HEK293 (cell line): ENCODE measurements around the gene CLIC4.
"Not testable (repeated sequence)": the region's sequence is repeated elsewhere in the genome, so short reads cannot be mapped to it uniquely, and the experiment has no call there.

ENCODE experiments used
- CTCF ChIA-PET: fragments of 350-600 bp; formaldehyde crosslinking; extraction: SDS; loops from one replicate; lab custom pipeline; 2021; ENCODE audit warnings: antibody characterized with exemption; lab: Yijun Ruan, JAX
- POLR2A ChIA-PET: fragments of 300-600 bp; formaldehyde crosslinking; extraction: SDS; loops from one replicate; lab custom pipeline; 2020; ENCODE audit warnings: antibody characterized with exemption, inconsistent platforms; lab: Yijun Ruan, JAX
- H3K27ac ChIP-seq: fragments of 200-500 bp; sonication (Bioruptor generic); 2 replicates; pipeline ENCODE4 v1.5.1; 2014; ENCODE audit warnings: low read depth, low read length, control low read depth, inconsistent platforms; ENCODE audit errors: extremely low read depth
- H3K36me3 ChIP-seq, 2 experiments: fragments of 200-500 bp in 1 of 2; sonication (Bioruptor generic) in 1 of 2; 1 replicate in 1 of 2; 2 replicates in 1 of 2; pipeline ENCODE4 v1.5.1; 2014 to 2017; ENCODE audit warnings: inconsistent platforms in 2 of 2, low read length in 2 of 2; ENCODE audit not compliant: control insufficient read depth in 2 of 2, insufficient read depth in 1 of 2
- H3K4me1 ChIP-seq: fragments of 200-500 bp; sonication (Bioruptor generic); 2 replicates; pipeline ENCODE4 v1.5.1; 2014; ENCODE audit warnings: mild to moderate bottlenecking, low read length, inconsistent platforms; ENCODE audit not compliant: control insufficient read depth, insufficient read depth
- H3K4me3 ChIP-seq: 2 replicates; pipeline ENCODE4 v1.5.1; 2011; ENCODE audit warnings: low read depth, mild to moderate bottlenecking, control low read depth, low read length, moderate library complexity
- H3K9me3 ChIP-seq: fragments of 200-500 bp; sonication (Bioruptor generic); 2 replicates; pipeline ENCODE4 v1.5.1; 2014; ENCODE audit warnings: low read depth, low read length, inconsistent platforms; ENCODE audit not compliant: control insufficient read depth, insufficient read depth
- FEZF1 ChIP-seq: fragments of 450-650 bp; formaldehyde crosslinking; IDR thresholded peaks from 2 replicates; pipeline ENCODE4 v1.5.1; 2016; ENCODE audit warnings: missing biosample characterization, missing genetic modification characterization
- HOXA7 ChIP-seq: sonication (generic); formaldehyde crosslinking; IDR thresholded peaks from 2 replicates; pipeline ENCODE4 v1.8.1; 2022; ENCODE audit warnings: missing genetic modification reagents, borderline replicate concordance
- KLF1 ChIP-seq: fragments of 450-650 bp; formaldehyde crosslinking; IDR thresholded peaks from 2 replicates; pipeline ENCODE4 v1.5.1; 2016; ENCODE audit warnings: missing biosample characterization, missing genetic modification characterization
- KLF17 ChIP-seq: fragments of 450-650 bp; formaldehyde crosslinking; IDR thresholded peaks from 2 replicates; pipeline ENCODE4 v1.5.1; 2016; ENCODE audit warnings: missing biosample characterization, missing genetic modification characterization
- KLF8 ChIP-seq: fragments of 450-650 bp; formaldehyde crosslinking; IDR thresholded peaks from 2 replicates; pipeline ENCODE4 v1.5.1; 2016; ENCODE audit warnings: missing biosample characterization, missing genetic modification characterization
- PRDM10 ChIP-seq: fragments of 450-650 bp; formaldehyde crosslinking; IDR thresholded peaks from 2 replicates; pipeline ENCODE4 v1.5.1; 2016; ENCODE audit warnings: missing biosample characterization, missing genetic modification characterization
- REPIN1 ChIP-seq: fragments of 450-650 bp; formaldehyde crosslinking; IDR thresholded peaks from 2 replicates; pipeline ENCODE4 v1.5.1; 2017; ENCODE audit warnings: missing biosample characterization, missing genetic modification characterization, low read depth
- WT1 ChIP-seq: fragments of 450-650 bp; formaldehyde crosslinking; IDR thresholded peaks from 2 replicates; pipeline ENCODE4 v1.5.1; 2016; ENCODE audit warnings: missing biosample characterization, missing genetic modification characterization
- YY1 ChIP-seq: fragments of 450-650 bp; formaldehyde crosslinking; IDR thresholded peaks from 2 replicates; pipeline ENCODE4 v1.5.1; 2018; ENCODE audit warnings: missing biosample characterization, missing genetic modification characterization
- ZBTB17 ChIP-seq: fragments of 450-650 bp; formaldehyde crosslinking; IDR thresholded peaks from 2 replicates; pipeline ENCODE4 v1.5.1; 2016; ENCODE audit warnings: missing biosample characterization, missing genetic modification characterization
- ZBTB48 ChIP-seq: fragments of 450-650 bp; formaldehyde crosslinking; IDR thresholded peaks from 2 replicates; pipeline ENCODE4 v1.5.1; 2016; ENCODE audit warnings: missing biosample characterization, missing genetic modification characterization
- ZNF112 ChIP-seq: fragments of 450-650 bp; formaldehyde crosslinking; IDR thresholded peaks from 2 replicates; pipeline ENCODE4 v1.5.0; 2017; ENCODE audit warnings: missing biosample characterization, missing genetic modification characterization
- ZNF121 ChIP-seq: fragments of 450-650 bp; formaldehyde crosslinking; IDR thresholded peaks from 2 replicates; pipeline ENCODE4 v1.5.1; 2016; ENCODE audit warnings: missing biosample characterization, missing genetic modification characterization
- ZNF184 ChIP-seq: fragments of 450-650 bp; IDR thresholded peaks from 2 replicates; pipeline ENCODE4 v1.5.1; 2018; ENCODE audit warnings: missing biosample characterization, mild to moderate bottlenecking, missing genetic modification characterization
- ZNF211 ChIP-seq: fragments of 450-650 bp; formaldehyde crosslinking; IDR thresholded peaks from 2 replicates; pipeline ENCODE4 v1.5.1; 2016; ENCODE audit warnings: low read depth, missing biosample characterization, missing genetic modification characterization
- ZNF274 ChIP-seq, 2 experiments: fragments of 200-500 bp in 1 of 2; fragments of 450-650 bp in 1 of 2; sonication (Bioruptor generic) in 1 of 2; formaldehyde crosslinking in 1 of 2; IDR thresholded peaks; 2 replicates each; pipeline versions ENCODE4 v1.5.1 to v1.6.1; 2014 to 2016; ENCODE audit warnings: borderline replicate concordance in 1 of 2, inconsistent platforms in 1 of 2, low read length in 1 of 2, missing biosample characterization in 1 of 2, missing genetic modification characterization in 1 of 2
- ZNF391 ChIP-seq: fragments of 450-650 bp; formaldehyde crosslinking; IDR thresholded peaks from 2 replicates; pipeline ENCODE4 v1.5.1; 2016; ENCODE audit warnings: low read depth, missing biosample characterization, missing genetic modification characterization, borderline replicate concordance
- ZNF394 ChIP-seq: fragments of 450-650 bp; formaldehyde crosslinking; IDR thresholded peaks from 2 replicates; pipeline ENCODE4 v1.5.1; 2016; ENCODE audit warnings: missing biosample characterization, missing genetic modification characterization, mild to moderate bottlenecking, moderate library complexity, borderline replicate concordance
- ZNF426 ChIP-seq: fragments of 450-650 bp; formaldehyde crosslinking; IDR thresholded peaks from 2 replicates; pipeline ENCODE4 v1.5.1; 2017; ENCODE audit warnings: missing biosample characterization, missing genetic modification characterization, mild to moderate bottlenecking, inconsistent platforms, moderate library complexity
- ZNF596 ChIP-seq: fragments of 450-650 bp; IDR thresholded peaks from 2 replicates; pipeline ENCODE4 v1.5.0; 2018; ENCODE audit warnings: missing biosample characterization, mild to moderate bottlenecking, missing genetic modification characterization, moderate library complexity
- ZNF664 ChIP-seq: fragments of 450-650 bp; formaldehyde crosslinking; IDR thresholded peaks from 2 replicates; pipeline ENCODE4 v1.5.1; 2016; ENCODE audit warnings: missing biosample characterization, missing genetic modification characterization
- ZNF701 ChIP-seq: fragments of 450-650 bp; formaldehyde crosslinking; IDR thresholded peaks from 2 replicates; pipeline ENCODE4 v1.5.1; 2016; ENCODE audit warnings: missing biosample characterization, missing genetic modification characterization
- ZNF76 ChIP-seq: fragments of 450-650 bp; formaldehyde crosslinking; IDR thresholded peaks from 2 replicates; pipeline ENCODE4; 2016; ENCODE audit warnings: low read depth, missing biosample characterization, missing genetic modification characterization, borderline replicate concordance
- ZSCAN18 ChIP-seq: fragments of 450-650 bp; formaldehyde crosslinking; IDR thresholded peaks from 2 replicates; pipeline ENCODE4 v1.5.1; 2016; ENCODE audit warnings: missing biosample characterization, missing genetic modification characterization
- ZSCAN4 ChIP-seq: fragments of 450-650 bp; formaldehyde crosslinking; IDR thresholded peaks from 2 replicates; pipeline ENCODE4 v1.5.1; 2017; ENCODE audit warnings: missing biosample characterization, missing genetic modification characterization

The CLIC4 gene

GRCh38 chr1:24705260-24706073, 39.8 kb upstream of the CLIC4 start (continued):
- no peak for TF ChIP-seq REPIN1 (tag by site-specific recombination)
- peak; percentile 38 for TF ChIP-seq KLF17
- no peak for TF ChIP-seq ZNF76 (tag by site-specific recombination)
- no peak for TF ChIP-seq ZNF701 (tag by site-specific recombination)
- no peak for TF ChIP-seq ZNF112 (tag by site-specific recombination)
- no peak for TF ChIP-seq ZSCAN4 (tag by site-specific recombination)
- TF ChIP-seq ZNF211 = no peak
- peak; percentile 47; the same call in 1 of the 2 replicates for TF ChIP-seq ZBTB17 (tag by site-specific recombination)
- TF ChIP-seq ZNF664 = no peak
- peak; percentile 72 for TF ChIP-seq KLF1
- TF ChIP-seq ZNF274 (IDR thresholded peaks at IDR 0.05; ENCODE audit: low read length) = no peak
- TF ChIP-seq ZNF274 (tag by site-specific recombination; IDR thresholded peaks at IDR 0.05; ENCODE audit: borderline replicate concordance) = no peak
- no peak for TF ChIP-seq ZNF426 (tag by site-specific recombination)
- TF ChIP-seq ZSCAN18 (tag by site-specific recombination) = no peak
- TF ChIP-seq WT1 (tag by site-specific recombination) = peak; percentile 49; the same call in 1 of the 2 replicates
- no peak for TF ChIP-seq HOXA7 (CRISPR knock-in tag)
- no peak for TF ChIP-seq ZNF184 (tag by site-specific recombination)
- peak; percentile 100 for TF ChIP-seq FEZF1 (tag by site-specific recombination)
- TF ChIP-seq ZNF394 (tag by site-specific recombination) = no peak
- no peak for TF ChIP-seq KLF8
- TF ChIP-seq YY1 (tag by site-specific recombination) = no peak
- TF ChIP-seq PRDM10 (tag by site-specific recombination) = peak; percentile 78
- no peak for TF ChIP-seq ZNF596
- peak; percentile 96 for TF ChIP-seq ZBTB48 (tag by site-specific recombination)
- no peak for TF ChIP-seq ZNF121 (tag by site-specific recombination)
- TF ChIP-seq ZNF391 (tag by site-specific recombination) = no peak

GRCh38 chr1:24706074-24706389, 39.2 kb upstream of the CLIC4 start:
- H3K36me3 ChIP-seq, H3K4me1 ChIP-seq, CTCF ChIA-PET, H3K9me3 ChIP-seq, H3K4me3 ChIP-seq: not testable (repeated sequence)
- POLR2A ChIA-PET = interaction anchor here (1.3 to 2.9 kb wide), 3 partner anchors 9 to 40 kb away, joined by 6 to 35 read pairs (median 9); partner anchors contain the start of gene CLIC4
- peak overlapping the region; percentile 72 for H3K27ac ChIP-seq
